Measurements from ENCODE around the gene ZNF778.
"Not testable (repeated sequence)": the region's sequence is repeated elsewhere in the genome, so short reads cannot be mapped to it uniquely, and the experiment has no call there.

The ZNF778 gene

GRCh38 chr16:89257757-89258465 is 40.4 kb downstream of the ZNF778 start:
- no peak for DNase-seq (ENCODE audit: low read depth)

GRCh38 chr16:89259901-89260300 is 42.4 kb downstream of the ZNF778 start:
- not testable (repeated sequence) for DNase-seq (ENCODE audit: low read depth)

GRCh38 chr16:89261691-89262563 is 44.4 kb downstream of the ZNF778 start:
- DNase-seq (ENCODE audit: low read depth), result no peak

DNA sequence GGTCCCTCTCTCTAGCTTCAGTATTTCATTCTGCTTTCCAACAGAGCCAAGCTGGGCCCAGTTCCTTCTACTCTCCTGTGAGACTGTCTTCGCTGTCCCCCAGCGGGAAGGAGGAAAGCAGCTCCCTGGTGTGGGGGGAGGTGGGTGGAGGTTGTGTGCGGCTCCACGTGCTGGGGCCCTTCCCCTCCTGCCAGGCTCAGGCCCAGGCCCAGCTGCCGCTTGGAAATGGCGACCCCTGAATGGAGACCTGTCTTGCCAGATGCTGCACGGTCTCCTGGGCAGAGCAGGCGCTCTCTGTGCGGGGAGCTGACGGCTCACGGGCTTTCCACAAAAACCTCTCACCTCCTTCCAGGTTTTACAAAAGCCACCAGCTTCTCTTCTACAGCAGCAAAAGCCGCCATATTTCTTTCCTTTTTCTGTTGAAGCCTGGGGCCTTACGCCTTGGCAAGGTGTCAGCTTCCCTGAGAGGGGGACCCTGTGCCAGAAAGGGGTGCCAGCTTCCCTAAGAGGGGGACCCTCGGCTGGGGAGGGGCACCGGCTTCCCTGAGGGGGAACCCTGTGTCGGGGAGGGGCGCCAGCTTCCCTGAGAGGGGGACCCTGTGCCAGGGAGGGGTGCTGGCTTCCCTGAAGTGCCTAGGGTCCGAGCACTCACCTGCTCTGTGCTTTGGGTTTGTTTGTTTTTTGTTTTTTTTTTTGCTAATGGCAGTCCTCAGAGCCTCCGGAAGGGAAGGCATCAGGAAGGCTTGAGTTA is 47.5 kb downstream of the ZNF778 start:
- DNase-seq (ENCODE audit: low read depth), result no peak

DNA sequence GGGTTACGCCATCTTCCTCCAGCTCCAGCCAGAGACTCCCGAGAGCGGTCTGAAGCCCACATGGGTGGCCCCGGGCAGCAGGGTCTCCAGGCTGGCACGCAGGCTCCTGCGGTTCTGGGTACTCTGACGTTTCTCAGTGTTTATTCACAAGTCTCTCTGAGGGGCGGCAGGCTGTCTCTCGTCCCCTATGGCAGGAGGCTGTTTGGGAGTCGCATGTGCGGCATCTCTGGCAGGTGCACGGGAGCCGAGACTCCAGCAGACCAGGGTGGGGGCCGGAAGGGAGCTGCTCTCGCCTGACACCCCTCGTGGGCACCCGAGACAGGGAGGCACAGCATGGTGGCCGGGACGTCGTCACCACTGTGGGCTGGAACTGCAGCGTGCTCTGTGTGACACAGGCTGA is 48.1 kb downstream of the ZNF778 start:
- no peak for DNase-seq (ENCODE audit: low read depth)

DNA sequence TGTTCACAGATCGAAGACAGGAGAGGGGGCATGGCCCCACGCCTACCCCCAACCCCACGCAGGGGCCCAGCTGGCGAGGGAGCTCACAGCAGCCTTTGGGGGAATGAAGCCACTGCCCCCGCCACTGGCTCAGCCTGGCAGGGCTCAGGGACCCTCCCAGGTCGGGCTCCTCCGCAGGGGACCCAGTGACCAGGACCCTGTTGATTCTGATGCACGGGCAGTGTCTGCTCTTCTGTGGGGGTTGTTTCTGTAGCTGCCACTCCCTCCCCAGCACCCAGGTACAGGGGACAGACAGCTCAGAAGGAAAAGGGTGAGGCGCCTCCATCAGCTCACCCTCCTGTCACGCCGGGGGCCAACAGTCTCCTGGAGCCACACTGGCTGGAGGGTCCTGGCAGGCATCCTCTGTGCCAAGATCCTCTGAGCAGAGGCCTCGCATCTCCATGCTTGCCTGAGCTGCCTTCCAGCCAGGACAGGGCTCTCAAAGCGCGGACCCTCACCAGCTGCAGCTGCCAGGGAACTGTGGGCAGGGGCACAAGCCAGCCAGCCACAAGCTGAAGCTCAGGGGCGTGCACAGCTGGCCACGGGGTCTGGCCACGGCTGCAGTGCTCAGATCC is 49.1 kb downstream of the ZNF778 start:
- DNase-seq (ENCODE audit: low read depth), result no peak

DNA sequence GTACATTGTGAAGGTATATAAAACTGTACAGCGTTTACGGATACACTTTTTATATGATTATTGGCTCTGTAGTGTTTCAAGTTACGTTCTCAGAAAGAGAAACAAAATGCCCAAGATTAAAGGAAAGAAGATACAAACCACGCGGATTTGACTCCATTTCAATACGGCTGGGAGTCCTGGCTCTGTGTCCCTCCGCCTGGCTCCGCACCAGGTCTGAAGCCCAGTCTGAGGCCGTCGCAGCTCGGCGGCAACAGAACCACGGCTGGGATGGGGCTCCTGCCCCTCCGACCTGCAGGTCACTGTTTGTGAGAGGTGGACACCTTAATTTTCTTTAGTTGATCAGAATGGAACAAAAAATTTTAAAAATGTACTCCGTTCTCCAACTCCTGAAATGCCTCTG is 50.2 kb downstream of the ZNF778 start:
- not testable (repeated sequence) for DNase-seq (ENCODE audit: low read depth)

- no peak for DNase-seq (ENCODE audit: low read depth)
Measured at GRCh38 chr16:89268585-89268984, 51.1 kb downstream of the ZNF778 start.

GRCh38 chr16:89268987-89269735 is 51.7 kb downstream of the ZNF778 start:
- no peak for DNase-seq (ENCODE audit: low read depth)

DNA sequence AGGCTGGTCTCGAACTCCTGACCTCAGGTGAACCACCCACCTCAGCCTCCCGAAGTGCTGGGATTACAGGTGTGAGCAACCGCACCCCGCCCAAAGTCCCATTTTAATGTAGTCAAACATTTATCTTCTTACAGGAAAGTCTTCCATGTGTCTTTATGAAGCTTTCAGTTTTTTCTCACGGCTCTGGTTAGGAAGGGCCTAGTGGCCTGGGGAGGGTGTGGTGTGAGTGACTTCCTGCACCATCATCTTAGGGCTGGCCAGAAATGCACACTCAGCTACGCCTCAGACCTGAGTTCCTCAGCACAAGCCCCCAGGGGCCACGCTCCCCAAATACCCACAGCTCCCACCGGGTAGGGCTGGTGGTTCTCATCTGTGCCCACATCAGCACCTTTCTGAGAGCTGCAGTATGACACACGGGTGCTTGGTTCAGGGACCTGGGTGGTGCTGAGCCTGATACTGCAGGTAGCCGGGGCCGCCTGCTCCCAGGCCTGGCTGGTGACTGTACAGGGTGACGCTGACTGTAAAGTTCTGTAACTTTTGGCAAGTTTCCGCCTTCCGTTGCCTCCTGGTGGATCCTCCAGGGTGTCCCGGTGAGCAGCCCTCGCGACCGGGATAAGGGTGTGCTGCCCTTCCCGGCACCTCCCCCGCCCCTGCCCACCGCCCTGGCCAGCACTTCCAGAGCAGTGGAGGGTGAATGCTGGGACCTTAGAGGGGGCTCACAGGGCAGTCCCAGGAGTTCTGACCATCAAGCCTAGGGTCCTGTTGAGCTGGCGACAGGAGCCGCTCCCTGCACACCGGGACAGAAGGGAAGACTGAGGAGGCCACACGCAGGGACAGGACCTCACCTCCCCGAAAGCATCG is 52.5 kb downstream of the ZNF778 start:
- DNase-seq (ENCODE audit: low read depth), result no peak

DNA sequence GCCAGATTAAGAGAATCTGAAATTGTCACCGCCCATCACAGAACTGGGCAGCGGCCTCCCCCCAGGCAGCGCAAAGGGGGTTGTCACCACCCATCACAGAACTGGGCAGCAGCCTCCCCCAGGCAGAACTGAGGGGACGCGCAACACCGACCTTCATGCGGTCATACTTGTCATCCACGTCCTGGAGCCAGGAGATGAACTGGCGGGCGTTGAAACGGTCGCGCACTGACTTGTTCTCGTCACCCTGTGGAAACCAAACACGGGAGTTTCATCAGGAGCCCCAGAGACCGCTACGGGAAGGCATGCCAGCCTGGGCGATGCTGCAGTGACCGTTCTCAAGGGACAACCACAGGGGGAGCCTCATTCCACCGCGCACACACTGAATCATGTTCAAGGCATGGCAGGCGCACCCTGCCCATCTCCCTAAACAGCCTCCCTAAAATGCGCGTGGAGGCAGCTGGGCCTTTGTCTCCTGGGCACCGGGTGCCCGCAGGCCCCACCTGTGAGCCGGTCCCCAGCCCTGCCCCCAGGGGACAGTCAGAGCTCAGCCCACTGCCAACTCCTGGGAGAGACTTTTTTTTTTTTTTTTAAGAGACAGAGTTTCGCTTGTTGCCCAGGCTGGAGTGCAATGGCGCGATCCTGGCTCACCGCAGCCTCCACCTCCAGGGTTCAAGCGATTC is 53.3 kb downstream of the ZNF778 start:
- no peak for DNase-seq (ENCODE audit: low read depth)

GRCh38 chr16:89272631-89273030 is 55.1 kb downstream of the ZNF778 start:
- no peak for DNase-seq (ENCODE audit: low read depth)

- no peak for DNase-seq (ENCODE audit: low read depth)
Measured at GRCh38 chr16:89273741-89274472, 56.4 kb downstream of the ZNF778 start.

DNA sequence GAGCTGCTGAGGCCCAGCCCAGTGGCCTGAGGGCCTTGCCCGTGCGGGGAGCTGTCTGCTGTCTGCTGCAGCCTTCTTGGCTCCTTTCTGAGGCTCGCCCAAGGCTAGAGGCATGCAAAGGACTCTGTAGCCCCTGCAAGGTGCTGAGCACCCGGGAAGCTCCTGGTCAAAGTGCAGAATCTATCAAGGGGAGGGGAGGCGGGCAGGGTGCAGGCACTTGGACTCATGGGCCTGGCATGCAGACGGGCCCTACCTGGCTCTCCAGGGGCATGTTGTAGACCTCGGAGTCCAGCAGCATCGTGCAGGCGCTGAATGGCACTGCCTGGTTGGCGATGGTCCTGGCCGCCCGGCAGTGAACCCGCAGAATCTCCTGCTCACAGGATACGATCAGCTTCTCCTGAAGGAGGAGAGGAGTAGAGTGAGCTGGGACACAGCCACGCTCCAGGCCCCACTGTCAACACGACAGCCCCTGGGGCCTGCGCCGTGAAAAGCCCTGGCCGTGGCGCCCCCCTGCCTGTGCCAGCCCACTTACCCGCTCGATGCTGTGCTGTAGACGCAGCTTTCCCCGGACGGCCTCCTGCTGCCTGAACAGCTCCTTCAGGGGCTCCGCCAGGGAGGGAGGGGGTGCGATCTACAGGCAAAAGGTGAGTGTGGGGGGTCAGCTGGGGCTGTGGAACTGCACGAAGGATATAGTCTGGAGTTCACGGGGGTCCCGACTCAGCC is 57.2 kb downstream of the ZNF778 start:
- DNase-seq (ENCODE audit: low read depth), result no peak

DNA sequence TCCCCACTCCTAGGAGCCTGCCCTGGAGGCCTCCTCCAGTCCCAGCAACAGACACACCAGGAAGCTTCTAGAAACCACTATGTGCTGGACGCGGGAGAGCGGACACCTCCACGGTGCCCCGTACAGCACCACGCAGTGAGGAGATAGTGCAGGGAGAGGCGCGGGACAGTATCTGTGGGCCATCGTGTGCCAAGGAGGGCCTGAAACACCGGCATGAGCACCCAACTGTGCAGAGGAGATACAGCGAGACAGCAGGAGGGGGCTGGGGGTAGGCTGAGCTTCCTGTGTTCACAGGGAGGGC is 57.7 kb downstream of the ZNF778 start:
- no peak for DNase-seq (ENCODE audit: low read depth)

GRCh38 chr16:89275837-89276720 is 58.6 kb downstream of the ZNF778 start:
- no peak for DNase-seq (ENCODE audit: low read depth)

DNA sequence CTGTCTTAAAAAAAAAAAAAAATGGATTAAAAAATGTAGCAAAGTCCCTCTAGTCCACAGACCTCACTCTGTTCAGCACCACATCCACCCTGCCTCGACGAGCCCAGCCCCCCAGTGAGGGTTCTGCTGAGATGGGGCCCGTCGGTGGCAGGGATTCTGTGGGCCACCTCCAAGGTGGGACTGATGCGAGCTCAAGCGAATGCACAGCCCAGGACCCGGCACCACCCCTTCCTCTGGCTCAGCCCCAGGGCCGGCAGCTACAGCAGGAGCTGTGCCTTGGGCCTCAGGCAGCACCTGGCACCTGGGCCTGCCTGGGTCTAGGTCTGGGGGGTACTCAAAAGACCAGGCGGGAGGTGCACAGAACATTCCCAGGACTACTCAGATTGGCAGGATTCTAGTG is 59.5 kb downstream of the ZNF778 start:
- no peak for DNase-seq (ENCODE audit: low read depth)

Measured in HS-27A (cell line).